Measurements from ENCODE around the gene PLXNA4. TPM values are rescaled to one million over a fixed set of nuclear protein-coding genes. Genes with fewer than 3 reads are reported as not detected.
A peak's percentile ranks its signal among the peaks of the same experiment; 100 is the strongest.

The PLXNA4 gene
- total RNA-seq, 4 donors from 2014 or later: 0.49 to 7.1 (median 2.0) TPM

GRCh38 chr7:132380059-132380458 is 196.2 kb downstream of the PLXNA4 start:
- H3K27ac ChIP-seq: peak overlapping the region in 2 of 4 donors; percentile 54 to 70
- no peak for DNase-seq

GRCh38 chr7:132379292-132379691 is 197.0 kb downstream of the PLXNA4 start:
- Histone ChIP-seq H3K36me3 (no peaks in the 10 kb centered on the region), H3K9me3 (no peaks in the 10 kb centered on the region), H3K4me1 (peaks cover 0 to 21% (median 9%) of the 10 kb centered on the region in 3 donors), H3K27ac (peak overlapping the region in 2 of 4 donors; percentile 54 to 70), H3K27me3 (peaks cover 0 to 14% (median 0%) of the 10 kb centered on the region in 4 donors), H3K4me3 (no peak overlapping the region)
- no peak for DNase-seq
- 50% methylated on average over 1 of the region's 1 CpG for WGBS, 2 donors
- TF ChIP-seq POLR2A (IDR thresholded peaks at IDR 0.05) (no peak), CTCF (IDR thresholded peaks at IDR 0.05) (no peak)
- intact Hi-C loops (cut with DNase I): no loop called here

More at GRCh38 chr7:132380059-132380458, 196.2 kb downstream of the PLXNA4 start:
- peaks cover 0 to 14% (median 0%) of the 10 kb centered on the region in 4 donors for H3K27me3 ChIP-seq
- intact Hi-C loops (cut with DNase I): no loop called here
- H3K9me3 ChIP-seq: no peaks in the 10 kb centered on the region
- peaks cover 0 to 21% (median 9%) of the 10 kb centered on the region in 3 donors for H3K4me1 ChIP-seq
- H3K4me3 ChIP-seq: no peak overlapping the region
- no peaks in the 10 kb centered on the region for H3K36me3 ChIP-seq
- WGBS, 2 donors: 29 to 77% methylated on average over 1 to 2 of the region's 3 CpGs
- TF ChIP-seq CTCF (IDR thresholded peaks at IDR 0.05): peak in 1 of 6 experiments; percentile 15
- TF ChIP-seq POLR2A (IDR thresholded peaks at IDR 0.05): no peak

GRCh38 chr7:132377703-132378584 is 198.3 kb downstream of the PLXNA4 start:
- no peak overlapping the region for H3K4me3 ChIP-seq
- H3K27ac ChIP-seq: peak overlapping the region in 2 of 4 donors; percentile 23 to 77
- peaks cover 0 to 13% (median 0%) of the 10 kb centered on the region in 4 donors for H3K27me3 ChIP-seq
- DNase-seq: no peak
- no peak for TF ChIP-seq CTCF (IDR thresholded peaks at IDR 0.05)
- no peak for TF ChIP-seq POLR2A (IDR thresholded peaks at IDR 0.05)
- intact Hi-C loops (cut with DNase I): no loop called here
- 84 to 85% methylated on average over 8 of the region's 8 CpGs for WGBS, 2 donors
- no peaks in the 10 kb centered on the region for H3K36me3 ChIP-seq
- peaks cover 0 to 21% (median 9%) of the 10 kb centered on the region in 3 donors for H3K4me1 ChIP-seq
- H3K9me3 ChIP-seq: no peaks in the 10 kb centered on the region

GRCh38 chr7:132377015-132377414 is 199.3 kb downstream of the PLXNA4 start:
- Histone ChIP-seq H3K4me1 (peaks cover 0 to 21% (median 9%) of the 10 kb centered on the region in 3 donors), H3K27me3 (peaks cover 0 to 8% (median 0%) of the 10 kb centered on the region in 4 donors), H3K27ac (peak overlapping the region in 3 of 4 donors; percentile 24 to 82 (median 77)), H3K9me3 (no peaks in the 10 kb centered on the region), H3K36me3 (no peaks in the 10 kb centered on the region), H3K4me3 (no peak overlapping the region)
- TF ChIP-seq CTCF (IDR thresholded peaks at IDR 0.05) (no peak), POLR2A (IDR thresholded peaks at IDR 0.05) (no peak)
- DNase-seq: no peak
- intact Hi-C loops (cut with DNase I): no loop called here
- WGBS, 2 donors: 40 to 48% methylated on average over 2 of the region's 2 CpGs

- intact Hi-C loops (cut with DNase I): no loop called here
- H3K27ac ChIP-seq: peak overlapping the region; percentile 19 to 82 (median 50)
These were observed 199.8 kb downstream of the PLXNA4 start for GRCh38 chr7:132376361-132377013.

More at GRCh38 chr7:132376361-132377013, 199.8 kb downstream of the PLXNA4 start:
- WGBS, 2 donors: 54 to 55% methylated on average over 5 of the region's 5 CpGs
- no peaks in the 10 kb centered on the region for H3K36me3 ChIP-seq
- H3K4me1 ChIP-seq: peaks cover 0 to 21% (median 9%) of the 10 kb centered on the region in 3 donors
- H3K27me3 ChIP-seq: peaks cover 0 to 3% (median 0%) of the 10 kb centered on the region in 4 donors
- H3K9me3 ChIP-seq: no peaks in the 10 kb centered on the region
- H3K4me3 ChIP-seq: no peak overlapping the region
- no peak for TF ChIP-seq POLR2A (IDR thresholded peaks at IDR 0.05)
- DNase-seq: no peak
